K562 (cell line): Measurements from ENCODE around the gene PRDX2. TPM values are rescaled to one million over a fixed set of nuclear protein-coding genes. Genes with fewer than 3 reads are reported as not detected.

Source experiments
- ATF7 ChIP-seq: fragments of 450-650 bp; IDR thresholded peaks from 2 replicates; pipeline ENCODE4 v1.7.1; 2014; ENCODE audit warnings: mild to moderate bottlenecking, moderate library complexity
- CTBP1 ChIP-seq: fragments of 450-650 bp; IDR thresholded peaks from 2 replicates; pipeline ENCODE4 v1.6.1; 2016; ENCODE audit warnings: borderline replicate concordance
- GABPB1 ChIP-seq: sonication (generic); formaldehyde crosslinking; IDR thresholded peaks from 2 replicates; pipeline ENCODE4 v1.8.0; 2022; ENCODE audit warnings: mild to moderate bottlenecking, missing genetic modification reagents
- HDAC1 ChIP-seq, 2 experiments: fragments of 450-650 bp; IDR thresholded peaks; 2 replicates each; pipeline ENCODE4 v1.6.1; 2016 to 2017; ENCODE audit warnings: inconsistent platforms in 1 of 2, mild to moderate bottlenecking in 1 of 2, moderate library complexity in 1 of 2
- MYC ChIP-seq, 2 experiments: fragments of 250-450 bp in 1 of 2; sonication (Bioruptor Pico) in 1 of 2; IDR thresholded peaks; 2 replicates each; pipeline versions ENCODE4 v1.5.1 to v1.6.1; 2012 to 2021; ENCODE audit warnings: low read depth in 2 of 2, borderline replicate concordance in 1 of 2, improper control_type of control experiment in 1 of 2, low read length in 1 of 2, mild to moderate bottlenecking in 1 of 2, moderate library complexity in 1 of 2
- RBFOX2 ChIP-seq: fragments of 200-400 bp; formaldehyde crosslinking; IDR thresholded peaks from 2 replicates; pipeline ENCODE4 v1.6.1; 2017; ENCODE audit warnings: low read depth, mild to moderate bottlenecking, low read length, moderate library complexity
- STAT5B ChIP-seq: fragments of 250-450 bp; sonication (Bioruptor Pico); IDR thresholded peaks from 2 replicates; pipeline ENCODE4 v1.8.0; 2021; ENCODE audit warnings: mild to moderate bottlenecking, inconsistent platforms
- XRCC3 ChIP-seq: fragments of 450-650 bp; IDR thresholded peaks from 2 replicates; pipeline ENCODE4 v1.6.1; 2017; ENCODE audit warnings: mild to moderate bottlenecking, moderate library complexity
- ZEB2 ChIP-seq: fragments of 450-650 bp; IDR thresholded peaks from 2 replicates; pipeline ENCODE4 v1.6.1; 2016
- ZNF175 ChIP-seq: fragments of 200-800 bp; sonication (Bioruptor generic); IDR thresholded peaks from 2 replicates; pipeline ENCODE4 v1.6.1; 2016; ENCODE audit warnings: low read depth, mild to moderate bottlenecking, missing genetic modification characterization, missing compliant biosample characterization
- ZNF184 ChIP-seq: sonication (generic); formaldehyde crosslinking; IDR thresholded peaks from 2 replicates; pipeline ENCODE4 v1.5.0; 2020; ENCODE audit warnings: missing genetic modification reagents
- ZNF263 ChIP-seq: sonication (generic); formaldehyde crosslinking; IDR thresholded peaks from 2 replicates; pipeline ENCODE4 v1.8.0; 2022; ENCODE audit warnings: mild to moderate bottlenecking, missing genetic modification reagents, borderline replicate concordance
- ZNF282 ChIP-seq: sonication (generic); formaldehyde crosslinking; IDR thresholded peaks from 2 replicates; pipeline ENCODE4 v1.8.1; 2023; ENCODE audit warnings: missing genetic modification reagents
- ZNF76 ChIP-seq: fragments of 250-450 bp; sonication (Bioruptor Pico); IDR thresholded peaks from 2 replicates; pipeline ENCODE4 v1.4.0; 2020; ENCODE audit warnings: mild to moderate bottlenecking, moderate library complexity, borderline replicate concordance
- polyA plus RNA-seq, 8 experiments: library from polyadenylated mRNA; depleted of rRNA in 4 of 8; stranded (reverse) in 5 of 8; unstranded in 3 of 8; fragments of >200 nt; fragmentation: Nextera tagmentation in 2 of 8; fragmentation: Illumina TruSeq in 1 of 8; extraction: Ambion mirVana in 2 of 8; extraction: Trizol in 1 of 8; gene quantifications; 2 replicates each; pipeline versions ENCODE4 v1.2.1 to v1.2.3, GENCODE V29; 2011 to 2014; ENCODE audit warnings: inconsistent platforms in 1 of 8, missing spikeins in 1 of 8
- total RNA-seq, 7 experiments: library from RNA; depleted of rRNA in 6 of 7; stranded (reverse); fragments of >200 nt in 6 of 7; fragmentation: Illumina TruSeq in 2 of 7; extraction: Trizol in 2 of 7; gene quantifications; 2 replicates each; pipeline versions ENCODE4 v1.2.1 to v1.2.3, GENCODE V29; 2011 to 2021; ENCODE audit warnings: low replicate concordance in 1 of 7
- TF ChIP-seq, protein P1 (sequence below), 2 experiments: IDR thresholded peaks; 2 replicates each; pipeline ENCODE4 v1.6.1; 2011; ENCODE audit warnings: borderline replicate concordance in 1 of 2, control low read depth in 1 of 2, low read depth in 1 of 2, low read length in 1 of 2, mild to moderate bottlenecking in 1 of 2, mixed read lengths in 1 of 2, moderate library complexity in 1 of 2; ENCODE audit not compliant: insufficient read depth in 1 of 2, insufficient read length in 1 of 2, poor library complexity in 1 of 2, severe bottlenecking in 1 of 2; ENCODE audit errors: extremely low read depth in 1 of 2
- TF ChIP-seq, protein P2 (sequence below): fragments of 450-650 bp; conservative IDR thresholded peaks from 2 replicates; pipeline ENCODE4 v1.6.1; 2016; ENCODE audit warnings: missing genetic modification characterization, low read depth, mild to moderate bottlenecking, missing compliant biosample characterization, moderate library complexity
- TF ChIP-seq, protein P3 (sequence below): fragments of 200-800 bp; sonication (Bioruptor generic); IDR thresholded peaks from 2 replicates; pipeline ENCODE4 v1.6.1; 2017; ENCODE audit warnings: missing genetic modification characterization, missing compliant biosample characterization
- TF ChIP-seq, protein P4 (sequence below): fragments of 450-650 bp; formaldehyde crosslinking; IDR thresholded peaks from 2 replicates; pipeline ENCODE4 v1.4.0; 2022; ENCODE audit warnings: missing genetic modification characterization
- TF ChIP-seq, protein P5 (sequence below): fragments of 450-650 bp; IDR thresholded peaks from 2 replicates; pipeline ENCODE4 v1.6.1; 2016
- TF ChIP-seq, protein P6 (sequence below): fragments of 450-650 bp; IDR thresholded peaks from 2 replicates; pipeline ENCODE4 v1.6.1; 2016; ENCODE audit warnings: low read depth, mild to moderate bottlenecking, moderate library complexity

The PRDX2 gene
- total and polyA plus RNA-seq, 9 of the 15 experiments (the other 6 are each of a cell fraction or from before 2014, with no cell fraction given), result 206 to 1,183 (median 415) TPM

DNA sequence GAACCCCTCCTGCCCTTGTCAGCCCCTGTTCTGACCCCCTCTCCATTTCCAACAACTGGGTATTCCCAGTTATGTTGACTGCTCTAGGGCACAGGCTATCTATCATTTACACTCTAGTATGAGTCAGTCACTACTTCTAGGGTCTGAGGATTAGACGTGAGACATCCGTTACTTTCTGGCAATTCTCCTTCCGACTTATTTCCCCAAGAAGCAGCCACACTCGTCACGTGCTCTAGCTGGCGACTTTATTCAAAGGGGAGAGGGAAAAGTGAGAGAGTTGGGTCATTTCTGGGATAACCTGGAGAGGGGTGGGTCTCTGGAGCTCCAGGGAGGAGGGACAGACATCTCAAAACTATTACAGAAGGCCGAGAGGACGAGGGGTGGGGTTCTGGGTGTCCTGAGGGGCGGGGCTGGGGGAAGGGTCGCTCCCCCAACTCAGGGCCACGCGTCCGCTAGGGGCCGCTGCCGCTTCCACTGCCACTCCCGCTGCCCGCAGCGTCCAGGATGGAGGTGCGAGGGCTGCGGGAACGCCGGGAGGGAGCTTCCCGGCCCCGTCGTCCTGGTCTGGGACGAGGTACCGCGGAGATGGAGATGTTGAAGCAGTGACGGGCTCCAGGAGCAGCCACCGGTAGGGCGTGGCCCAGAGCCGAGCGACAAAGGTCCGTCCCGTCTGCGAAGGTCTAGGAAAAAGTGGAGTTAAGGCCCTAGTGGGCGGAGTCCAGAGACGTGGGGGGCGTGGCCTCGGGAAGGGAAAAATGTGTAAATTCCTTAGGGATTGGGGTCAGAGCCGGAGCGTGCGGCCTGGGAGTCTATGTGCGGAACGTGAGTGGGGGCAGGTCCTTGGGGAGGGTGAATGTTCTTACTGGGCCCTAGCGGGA lies 23.9 kb upstream of the PRDX2 start (continued):
- TF ChIP-seq XRCC3 (no peak), GABPB1 (CRISPR knock-in tag) (no peak), ATF7 (peak; percentile 43), MYC (IDR thresholded peaks at IDR 0.05; ENCODE audit: low read depth, low read length) (peak; percentile 25; the same call in 1 of the 2 replicates), MYC (CRISPR knock-in tag; IDR thresholded peaks at IDR 0.05; ENCODE audit: borderline replicate concordance, low read depth) (no peak), ZNF76 (no peak), HDAC1 (IDR thresholded peaks at IDR 0.05) (0 out of 4 replicates have a peak, but pooled peaks of 1 of the 2 experiments have one; percentile 32), CTBP1 (peak; percentile 75; the same call in 1 of the 2 replicates), STAT5B (CRISPR knock-in tag) (no peak), ZNF175 (CRISPR knock-in tag) (no peak), ZNF263 (CRISPR knock-in tag) (peak; percentile 56; the same call in 1 of the 2 replicates), ZNF184 (CRISPR knock-in tag) (no peak), RBFOX2 (peak; percentile 48; the same call in 1 of the 2 replicates), ZEB2 (no peak), ZNF282 (CRISPR knock-in tag) (no peak)
- TF ChIP-seq, protein P1, sequence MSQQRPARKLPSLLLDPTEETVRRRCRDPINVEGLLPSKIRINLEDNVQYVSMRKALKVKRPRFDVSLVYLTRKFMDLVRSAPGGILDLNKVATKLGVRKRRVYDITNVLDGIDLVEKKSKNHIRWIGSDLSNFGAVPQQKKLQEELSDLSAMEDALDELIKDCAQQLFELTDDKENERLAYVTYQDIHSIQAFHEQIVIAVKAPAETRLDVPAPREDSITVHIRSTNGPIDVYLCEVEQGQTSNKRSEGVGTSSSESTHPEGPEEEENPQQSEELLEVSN (IDR thresholded peaks at IDR 0.05; ENCODE audit: borderline replicate concordance in 1 of 2, extremely low read depth in 1 of 2, insufficient read depth in 1 of 2, insufficient read length in 1 of 2, low read depth in 1 of 2, low read length in 1 of 2, poor library complexity in 1 of 2, severe bottlenecking in 1 of 2), result peak; percentile 82 to 94
- TF ChIP-seq, protein P2, sequence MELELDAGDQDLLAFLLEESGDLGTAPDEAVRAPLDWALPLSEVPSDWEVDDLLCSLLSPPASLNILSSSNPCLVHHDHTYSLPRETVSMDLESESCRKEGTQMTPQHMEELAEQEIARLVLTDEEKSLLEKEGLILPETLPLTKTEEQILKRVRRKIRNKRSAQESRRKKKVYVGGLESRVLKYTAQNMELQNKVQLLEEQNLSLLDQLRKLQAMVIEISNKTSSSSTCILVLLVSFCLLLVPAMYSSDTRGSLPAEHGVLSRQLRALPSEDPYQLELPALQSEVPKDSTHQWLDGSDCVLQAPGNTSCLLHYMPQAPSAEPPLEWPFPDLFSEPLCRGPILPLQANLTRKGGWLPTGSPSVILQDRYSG (tag), result no peak
- TF ChIP-seq, protein P3, sequence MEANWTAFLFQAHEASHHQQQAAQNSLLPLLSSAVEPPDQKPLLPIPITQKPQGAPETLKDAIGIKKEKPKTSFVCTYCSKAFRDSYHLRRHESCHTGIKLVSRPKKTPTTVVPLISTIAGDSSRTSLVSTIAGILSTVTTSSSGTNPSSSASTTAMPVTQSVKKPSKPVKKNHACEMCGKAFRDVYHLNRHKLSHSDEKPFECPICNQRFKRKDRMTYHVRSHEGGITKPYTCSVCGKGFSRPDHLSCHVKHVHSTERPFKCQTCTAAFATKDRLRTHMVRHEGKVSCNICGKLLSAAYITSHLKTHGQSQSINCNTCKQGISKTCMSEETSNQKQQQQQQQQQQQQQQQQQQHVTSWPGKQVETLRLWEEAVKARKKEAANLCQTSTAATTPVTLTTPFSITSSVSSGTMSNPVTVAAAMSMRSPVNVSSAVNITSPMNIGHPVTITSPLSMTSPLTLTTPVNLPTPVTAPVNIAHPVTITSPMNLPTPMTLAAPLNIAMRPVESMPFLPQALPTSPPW, result peak; percentile 64
- TF ChIP-seq, protein P4, sequence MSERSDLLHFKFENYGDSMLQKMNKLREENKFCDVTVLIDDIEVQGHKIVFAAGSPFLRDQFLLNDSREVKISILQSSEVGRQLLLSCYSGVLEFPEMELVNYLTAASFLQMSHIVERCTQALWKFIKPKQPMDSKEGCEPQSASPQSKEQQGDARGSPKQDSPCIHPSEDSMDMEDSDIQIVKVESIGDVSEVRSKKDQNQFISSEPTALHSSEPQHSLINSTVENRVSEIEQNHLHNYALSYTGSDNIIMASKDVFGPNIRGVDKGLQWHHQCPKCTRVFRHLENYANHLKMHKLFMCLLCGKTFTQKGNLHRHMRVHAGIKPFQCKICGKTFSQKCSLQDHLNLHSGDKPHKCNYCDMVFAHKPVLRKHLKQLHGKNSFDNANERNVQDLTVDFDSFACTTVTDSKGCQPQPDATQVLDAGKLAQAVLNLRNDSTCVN, result no peak
- TF ChIP-seq, protein P5, sequence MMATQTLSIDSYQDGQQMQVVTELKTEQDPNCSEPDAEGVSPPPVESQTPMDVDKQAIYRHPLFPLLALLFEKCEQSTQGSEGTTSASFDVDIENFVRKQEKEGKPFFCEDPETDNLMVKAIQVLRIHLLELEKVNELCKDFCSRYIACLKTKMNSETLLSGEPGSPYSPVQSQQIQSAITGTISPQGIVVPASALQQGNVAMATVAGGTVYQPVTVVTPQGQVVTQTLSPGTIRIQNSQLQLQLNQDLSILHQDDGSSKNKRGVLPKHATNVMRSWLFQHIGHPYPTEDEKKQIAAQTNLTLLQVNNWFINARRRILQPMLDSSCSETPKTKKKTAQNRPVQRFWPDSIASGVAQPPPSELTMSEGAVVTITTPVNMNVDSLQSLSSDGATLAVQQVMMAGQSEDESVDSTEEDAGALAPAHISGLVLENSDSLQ, result no peak; the same call in 1 of the 2 replicates
- TF ChIP-seq, protein P6, sequence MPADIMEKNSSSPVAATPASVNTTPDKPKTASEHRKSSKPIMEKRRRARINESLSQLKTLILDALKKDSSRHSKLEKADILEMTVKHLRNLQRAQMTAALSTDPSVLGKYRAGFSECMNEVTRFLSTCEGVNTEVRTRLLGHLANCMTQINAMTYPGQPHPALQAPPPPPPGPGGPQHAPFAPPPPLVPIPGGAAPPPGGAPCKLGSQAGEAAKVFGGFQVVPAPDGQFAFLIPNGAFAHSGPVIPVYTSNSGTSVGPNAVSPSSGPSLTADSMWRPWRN, result no peak
